Stimulated activated CD8-positive, alpha-beta memory T cell treated with anti-CD3 and anti-CD28 coated beads, Interleukin-15, amount 100 ng/mL, for 48 hours (primary cell): ENCODE data around the gene ASF1B.

ENCODE experiments used
- DNase-seq, 2 donors: peaks; one replicate each; pipeline ENCODE4 v3.0.0-alpha.2; 2020; ENCODE audit warnings: low read depth in 2 of 2

The ASF1B gene

DNA sequence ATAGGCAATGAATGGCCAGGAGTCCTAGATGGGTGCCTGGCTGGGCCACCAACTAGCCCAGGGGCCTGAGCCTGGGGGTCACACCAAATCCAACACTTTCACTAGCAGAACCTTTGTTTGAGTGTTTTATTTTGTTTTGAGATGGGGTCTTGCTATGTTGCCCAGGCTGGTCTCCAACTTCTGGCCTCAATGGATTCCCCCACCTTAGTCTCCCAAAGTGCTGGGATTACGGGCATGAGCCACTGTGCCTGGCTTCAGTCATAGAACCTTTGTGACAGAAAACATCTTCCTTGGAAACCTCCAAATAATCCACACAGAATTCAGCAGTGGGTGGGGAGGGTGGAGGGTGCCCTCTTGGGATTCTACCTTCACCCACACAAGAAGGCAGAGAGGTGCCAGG, 24.9 kb downstream of the ASF1B start:
- no peak for DNase-seq

DNA sequence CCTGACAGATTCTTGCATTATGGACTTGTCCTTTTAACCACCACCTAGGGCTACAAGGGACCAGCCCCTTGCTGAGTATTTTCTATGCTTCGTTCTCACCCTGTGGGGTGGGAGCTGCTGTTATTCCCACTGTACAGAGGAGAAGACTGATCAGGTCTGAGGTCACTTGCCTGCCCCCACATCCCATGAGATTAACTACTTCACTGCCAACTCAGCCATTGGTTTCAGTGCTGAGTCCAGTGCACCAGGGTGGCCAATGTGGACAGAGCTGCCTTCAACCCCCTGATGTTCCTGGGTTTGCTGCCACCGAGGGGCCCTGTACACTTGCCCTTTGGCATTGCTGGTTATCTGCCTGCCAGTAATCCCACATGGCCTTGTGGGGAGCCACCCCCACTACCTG, 25.7 kb downstream of the ASF1B start:
- DNase-seq = no peak

DNA sequence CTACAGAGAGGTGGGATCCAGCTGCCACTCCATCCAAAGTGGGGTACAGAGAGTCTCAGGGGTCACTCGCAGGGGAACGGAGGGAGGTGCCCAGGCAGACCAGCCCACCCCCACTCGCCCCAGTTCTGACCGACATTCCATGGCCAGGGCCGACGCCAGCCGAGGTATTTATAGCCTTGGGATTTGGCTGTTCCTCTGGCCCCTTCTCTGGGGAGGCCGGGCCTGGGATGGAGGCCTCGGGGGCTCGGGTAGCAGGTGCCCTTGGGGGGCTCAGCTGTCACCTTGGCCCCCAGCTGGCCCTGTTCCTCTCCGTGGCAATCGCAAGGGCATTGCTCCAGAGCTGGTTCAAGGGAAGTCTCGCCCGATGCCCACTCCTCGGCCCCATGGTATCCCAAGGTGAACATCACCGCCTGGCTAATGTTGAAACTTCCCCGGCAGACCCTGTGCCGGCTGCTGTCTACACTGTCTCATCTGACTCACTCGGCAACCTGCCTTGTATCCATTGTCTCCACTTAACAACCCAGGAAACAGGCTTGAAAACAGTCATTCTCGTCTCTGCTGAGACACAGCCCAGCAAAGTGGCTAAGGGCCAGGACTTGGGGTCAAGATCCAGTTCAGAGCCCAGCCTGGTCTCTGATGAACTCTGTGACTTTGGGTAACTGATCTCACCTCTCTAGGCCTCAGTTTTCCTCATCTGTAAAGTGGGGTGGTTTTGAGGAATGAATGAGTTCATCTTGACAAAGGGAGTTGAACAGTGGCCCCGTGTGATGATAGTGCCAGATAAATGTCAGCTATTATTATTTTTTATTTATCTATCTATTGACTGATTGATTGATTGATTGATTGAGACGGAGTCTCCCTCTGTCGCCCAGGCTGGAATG, 28.6 kb downstream of the ASF1B start:
- no peak for DNase-seq

DNA sequence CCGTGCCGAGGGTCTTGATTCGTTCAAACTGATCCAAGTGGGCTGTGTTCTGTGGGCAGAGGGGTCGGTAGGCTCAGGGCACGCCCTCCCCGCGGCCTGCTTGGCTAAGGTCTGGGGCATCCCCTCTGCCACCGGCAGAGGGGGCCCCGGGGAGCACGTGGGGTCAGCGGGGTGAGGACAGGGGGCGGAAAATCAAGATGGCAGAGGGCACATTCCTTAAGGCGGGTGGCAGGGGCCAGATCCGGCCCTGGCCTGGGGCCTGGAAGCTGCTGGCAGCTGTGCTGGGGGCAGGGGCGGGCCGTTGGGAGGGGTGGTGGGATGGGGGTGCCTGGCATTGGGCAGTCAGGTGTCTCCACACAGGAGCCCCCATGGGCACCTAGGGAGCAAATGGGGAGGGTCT, 29.5 kb downstream of the ASF1B start:
- DNase-seq = no peak

GRCh38 chr19:14105680-14106079, 30.7 kb downstream of the ASF1B start:
- DNase-seq = no peak

DNA sequence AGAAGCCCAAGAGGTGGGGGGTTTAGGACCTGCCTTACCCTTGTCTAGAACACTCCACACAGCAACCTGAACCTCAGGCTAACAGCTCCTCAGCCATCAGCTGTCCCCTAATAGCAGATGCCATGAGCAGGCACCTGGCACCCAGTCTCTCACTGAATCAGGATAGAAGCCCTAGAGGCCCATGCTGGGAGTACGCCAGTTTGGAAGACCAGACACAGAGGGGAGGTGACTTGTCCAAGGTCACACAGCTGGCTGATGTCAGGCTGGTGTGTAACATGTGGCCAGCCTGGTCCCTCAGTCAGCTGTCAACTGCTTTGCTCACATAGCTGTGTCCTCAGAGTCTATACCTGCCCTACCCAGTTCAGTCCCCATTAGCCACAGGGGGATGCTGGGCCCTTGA, 33.1 kb downstream of the ASF1B start:
- DNase-seq = no peak

DNA sequence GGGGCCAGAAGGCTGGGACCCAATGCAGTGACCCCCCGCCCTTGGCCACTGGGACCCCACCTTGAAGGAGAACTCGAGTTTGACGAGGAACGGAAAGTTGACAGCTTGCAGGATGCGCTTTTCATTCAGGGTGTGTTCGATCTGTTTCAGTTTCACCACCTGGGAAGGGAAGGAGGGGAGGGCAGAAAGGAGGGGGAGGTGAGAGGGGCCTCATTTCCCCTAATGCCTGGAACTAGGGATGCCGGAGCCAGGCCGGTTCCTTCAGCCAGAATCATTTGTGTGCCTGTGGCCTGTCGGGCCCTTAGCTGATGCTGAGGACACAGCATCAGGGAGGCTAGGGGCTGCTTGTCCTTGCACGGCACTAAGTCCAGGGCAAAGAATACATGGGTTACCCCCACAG, 33.6 kb downstream of the ASF1B start:
- no peak for DNase-seq

DNA sequence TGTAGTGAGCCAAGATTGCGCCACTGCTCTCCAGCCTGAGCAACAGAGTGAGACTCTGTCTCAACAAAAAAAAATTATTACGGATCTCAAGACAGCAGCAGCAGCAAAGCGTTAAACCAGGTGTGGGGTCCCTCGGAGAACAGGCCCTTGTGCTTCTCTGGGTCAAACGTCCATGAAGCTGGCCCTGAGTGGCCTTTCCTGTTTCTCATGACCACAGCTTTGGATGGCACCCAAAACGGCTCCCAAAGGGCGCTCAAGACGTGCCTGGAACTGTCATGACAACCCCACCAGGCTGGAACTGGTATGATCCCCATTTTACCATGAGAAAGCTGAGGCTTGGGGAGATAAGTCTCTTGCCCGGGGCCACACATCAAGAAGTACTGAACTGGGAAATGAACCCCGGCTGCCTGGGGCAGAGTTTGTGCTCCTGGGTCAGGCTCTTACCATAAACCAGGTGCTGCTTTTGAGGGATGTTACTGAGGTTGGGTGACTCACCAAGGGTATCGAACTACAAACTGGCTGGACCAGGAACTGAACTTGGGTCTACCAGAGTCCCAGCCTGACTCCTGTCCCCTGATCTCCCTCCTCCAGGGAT, 34.2 kb downstream of the ASF1B start:
- no peak for DNase-seq

DNA sequence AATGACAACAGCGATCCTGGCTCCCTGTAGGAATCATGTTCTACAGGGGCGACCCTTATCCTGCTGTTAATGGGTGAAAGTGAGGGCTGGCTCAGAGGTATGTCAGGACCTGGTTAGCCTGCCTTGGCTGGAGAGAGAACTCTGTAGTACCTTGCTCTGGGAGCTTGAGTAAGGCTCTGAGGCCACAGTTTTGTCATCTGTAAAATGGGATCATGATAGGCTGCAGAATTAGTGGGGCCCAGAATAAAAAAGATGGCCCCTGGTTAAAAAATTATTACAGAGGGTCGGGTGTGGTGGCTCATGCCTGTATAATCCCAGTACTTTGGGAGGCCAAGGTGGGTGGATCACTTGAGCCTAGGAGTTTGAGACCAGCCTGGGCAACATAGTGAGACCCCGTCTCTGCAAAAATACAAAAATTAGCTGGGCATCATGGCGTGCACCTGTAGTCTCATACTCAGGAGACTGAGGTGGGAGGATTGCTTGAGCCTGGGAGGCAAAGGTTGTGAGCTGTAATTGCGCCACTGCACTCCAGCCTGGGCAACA, 35.3 kb downstream of the ASF1B start:
- no peak for DNase-seq

GRCh38 chr19:14097532-14098151, 38.7 kb downstream of the ASF1B start:
- no peak for DNase-seq

DNA sequence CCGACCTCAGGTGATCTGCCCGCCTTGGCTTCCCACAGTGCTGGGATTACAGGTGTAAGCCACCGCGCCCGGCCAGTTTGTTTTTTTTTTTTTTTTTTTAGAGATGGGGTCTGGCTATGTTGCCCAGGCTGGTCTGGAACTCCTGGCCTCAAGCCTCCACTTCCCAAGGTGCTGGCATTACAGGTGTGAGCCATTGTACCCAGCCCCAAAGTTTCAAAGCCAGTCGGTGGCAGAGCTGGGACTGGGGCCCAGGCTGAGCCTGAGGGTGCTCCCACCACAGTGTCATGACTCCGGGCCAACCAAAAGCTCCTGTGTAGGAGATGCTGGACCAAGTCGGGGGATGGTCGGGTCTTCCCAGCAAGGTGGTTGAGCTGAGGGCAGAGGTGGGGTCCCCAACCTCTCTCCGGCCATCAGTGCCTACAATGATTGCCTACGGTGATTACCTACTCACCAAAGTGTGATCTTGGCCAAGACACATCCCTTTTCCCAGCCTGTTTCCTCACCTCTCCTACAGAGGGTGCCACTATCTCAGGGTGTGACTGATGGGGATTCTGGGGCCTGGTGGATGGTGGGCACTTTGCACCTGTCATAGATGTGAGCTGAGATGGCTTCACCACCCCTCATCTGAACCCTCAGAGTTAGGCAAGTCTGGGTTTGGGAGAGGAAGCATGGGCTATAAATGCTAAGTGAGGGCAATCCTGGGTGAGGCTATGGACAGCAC, 40.0 kb downstream of the ASF1B start:
- DNase-seq = no peak

- no peak for DNase-seq
Measured at GRCh38 chr19:14094854-14095253, 41.5 kb downstream of the ASF1B start.

DNA sequence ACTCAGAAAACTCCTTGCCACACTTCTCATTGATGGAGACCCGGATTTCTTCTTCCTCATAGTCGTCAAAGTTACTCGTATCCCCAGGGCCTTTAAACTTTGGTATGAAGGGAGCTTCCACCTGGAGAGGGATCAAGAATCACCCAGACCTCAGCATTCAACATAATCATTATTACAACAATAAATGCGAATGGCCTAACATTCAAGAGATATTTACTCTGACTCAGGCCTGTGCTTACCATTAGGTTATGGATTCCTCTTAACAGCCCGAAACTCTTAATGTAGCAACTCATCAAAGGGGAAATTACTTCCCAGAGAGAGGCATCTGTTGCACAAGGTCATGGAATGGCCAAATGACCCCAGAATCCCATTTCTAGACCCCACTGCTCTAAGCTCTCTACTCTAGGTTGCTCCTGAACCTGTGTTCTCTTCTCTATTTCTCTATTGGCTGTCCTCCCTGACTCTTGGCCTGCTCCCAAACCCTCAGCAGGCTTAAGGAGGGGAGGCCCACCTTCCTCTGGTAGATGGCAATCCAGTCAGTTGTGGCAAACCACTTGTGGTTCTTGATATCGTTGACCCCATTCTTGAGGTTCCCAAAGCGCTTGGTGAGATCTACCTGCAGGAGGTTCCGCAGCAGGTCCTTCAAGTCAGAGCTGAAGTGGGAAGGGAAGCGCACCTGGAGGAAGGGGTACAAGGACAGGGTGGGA, 43.1 kb downstream of the ASF1B start:
- DNase-seq = no peak

GRCh38 chr19:14091813-14092462, 44.5 kb downstream of the ASF1B start:
- peak in 1 of 2 donors; percentile 16 for DNase-seq

GRCh38 chr19:14091081-14091812, 45.1 kb downstream of the ASF1B start:
- peak in 1 of 2 donors; percentile 58 for DNase-seq

GRCh38 chr19:14090509-14091080, 45.8 kb downstream of the ASF1B start, which contains the start of gene SAMD1:
TSS of gene SAMD1 (minus strand) at chr19:14090751.
- peak; percentile 69 to 71 for DNase-seq

DNA sequence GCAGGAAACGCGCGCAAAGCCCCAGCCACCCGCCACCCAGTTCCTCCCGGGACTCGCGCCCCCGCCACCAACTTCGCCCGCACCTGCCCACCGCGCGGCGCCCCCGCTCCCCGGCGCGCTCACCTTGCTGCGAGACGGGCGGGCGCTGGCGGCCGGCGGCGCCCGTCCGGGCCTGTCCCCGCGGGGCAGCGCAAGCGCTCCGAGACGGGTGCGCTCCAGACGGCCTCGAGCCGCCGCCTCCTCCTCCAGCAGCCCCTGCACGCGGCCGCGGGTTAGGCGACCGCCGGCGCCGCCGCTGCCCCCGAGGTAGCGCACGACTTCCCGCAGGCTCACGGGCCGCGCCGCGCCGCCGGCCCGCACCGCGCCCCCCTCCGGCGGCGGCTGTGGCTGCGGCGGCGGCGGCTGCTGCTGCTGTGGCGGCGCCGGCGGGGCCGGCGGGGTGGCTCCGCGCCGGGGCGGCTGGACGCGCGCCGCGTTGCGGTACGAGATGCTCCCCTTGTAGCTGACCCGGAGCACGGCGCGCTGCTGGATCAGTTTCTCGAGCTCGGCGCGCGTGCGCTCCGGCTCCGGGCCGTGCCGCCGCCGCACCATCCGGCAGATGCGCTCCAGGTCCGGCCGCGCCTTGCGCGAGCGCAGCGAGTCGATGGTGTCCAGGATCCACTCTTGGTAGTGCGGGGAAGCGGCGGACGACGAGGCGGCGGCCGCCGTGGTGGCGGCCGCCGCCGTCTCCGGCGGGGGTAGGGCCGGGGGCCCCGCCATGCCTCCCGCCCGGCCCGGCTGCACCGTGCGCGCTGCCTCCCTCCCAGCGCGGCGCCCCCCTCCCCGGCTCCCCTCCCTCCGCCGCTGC, 46.5 kb downstream of the ASF1B start:
- DNase-seq = peak in 1 of 2 donors; percentile 33

DNA sequence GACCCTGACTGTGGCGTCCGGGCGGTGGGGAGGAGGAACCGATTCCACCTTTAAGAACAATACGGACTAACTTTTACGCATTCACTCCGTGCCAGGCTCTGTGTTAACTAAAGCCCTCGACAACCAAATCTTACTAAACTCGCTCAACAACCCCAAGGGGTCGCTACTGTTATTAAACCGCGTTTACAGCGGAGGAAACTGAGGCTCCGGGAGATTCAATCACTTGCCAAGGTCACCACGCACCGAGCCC, 47.1 kb downstream of the ASF1B start:
- DNase-seq = no peak
